ENCODE results near the gene PPIL4. TPM values are rescaled to one million over a fixed set of nuclear protein-coding genes. Genes with fewer than 3 reads are reported as not detected.

PPIL4 gene
- total RNA-seq, 1 experiment from 2014 or later, result 43.0 TPM

DNA sequence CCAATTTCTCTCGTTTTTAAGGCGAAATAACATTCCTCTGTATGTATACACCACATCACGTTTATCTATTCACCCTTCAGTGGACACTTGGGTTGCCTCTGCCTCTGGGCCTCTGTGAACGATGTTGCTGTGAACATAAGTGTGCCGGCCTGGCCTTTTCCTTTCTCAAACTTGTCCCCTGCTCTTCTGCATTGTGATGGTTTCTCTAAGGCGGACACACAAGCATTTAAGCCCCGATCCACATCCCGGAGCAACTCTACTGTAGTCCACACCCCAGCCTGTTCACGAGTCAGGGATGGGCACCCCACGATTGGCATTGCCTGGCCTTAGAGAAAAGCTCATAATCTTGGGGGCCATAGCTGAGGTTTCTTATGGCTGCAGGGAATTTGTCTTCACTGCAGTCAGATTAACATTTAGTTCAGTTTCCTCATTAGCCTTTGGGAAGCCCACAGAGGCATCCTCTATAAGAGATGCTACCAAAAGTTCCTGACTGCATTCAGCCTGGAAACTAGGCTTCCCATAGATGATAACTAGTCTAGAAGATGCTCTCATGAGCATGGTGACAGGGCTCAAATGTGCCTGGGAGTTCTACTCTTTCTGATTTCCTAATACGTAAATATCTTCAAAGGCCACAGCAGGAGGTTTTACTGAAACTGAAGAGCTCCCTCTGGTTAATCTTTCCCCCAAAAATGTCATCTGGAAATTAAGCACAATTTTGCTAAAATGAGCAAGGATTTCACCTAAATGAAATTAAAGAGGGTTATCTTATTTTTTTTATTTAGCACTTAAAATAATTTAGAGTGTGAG lies 61.8 kb downstream of the PPIL4 start:
- H3K36me3 ChIP-seq (ENCODE audit: insufficient read depth, low read length, poor library complexity, severe bottlenecking), result no peaks in the 10 kb centered on the region
- H3K9me3 ChIP-seq (ENCODE audit: low read depth, low read length, poor library complexity, severe bottlenecking), result no peaks in the 10 kb centered on the region
- H3K27me3 ChIP-seq (replicated peaks; ENCODE audit: insufficient read depth, low read depth, low read length, poor library complexity), result no peaks in the 10 kb centered on the region
- TF ChIP-seq EZH2 (IDR thresholded peaks at IDR 0.05; ENCODE audit: borderline replicate concordance, low read depth, low read length, poor library complexity, severe bottlenecking), result no peak
- TF ChIP-seq, protein P1, sequence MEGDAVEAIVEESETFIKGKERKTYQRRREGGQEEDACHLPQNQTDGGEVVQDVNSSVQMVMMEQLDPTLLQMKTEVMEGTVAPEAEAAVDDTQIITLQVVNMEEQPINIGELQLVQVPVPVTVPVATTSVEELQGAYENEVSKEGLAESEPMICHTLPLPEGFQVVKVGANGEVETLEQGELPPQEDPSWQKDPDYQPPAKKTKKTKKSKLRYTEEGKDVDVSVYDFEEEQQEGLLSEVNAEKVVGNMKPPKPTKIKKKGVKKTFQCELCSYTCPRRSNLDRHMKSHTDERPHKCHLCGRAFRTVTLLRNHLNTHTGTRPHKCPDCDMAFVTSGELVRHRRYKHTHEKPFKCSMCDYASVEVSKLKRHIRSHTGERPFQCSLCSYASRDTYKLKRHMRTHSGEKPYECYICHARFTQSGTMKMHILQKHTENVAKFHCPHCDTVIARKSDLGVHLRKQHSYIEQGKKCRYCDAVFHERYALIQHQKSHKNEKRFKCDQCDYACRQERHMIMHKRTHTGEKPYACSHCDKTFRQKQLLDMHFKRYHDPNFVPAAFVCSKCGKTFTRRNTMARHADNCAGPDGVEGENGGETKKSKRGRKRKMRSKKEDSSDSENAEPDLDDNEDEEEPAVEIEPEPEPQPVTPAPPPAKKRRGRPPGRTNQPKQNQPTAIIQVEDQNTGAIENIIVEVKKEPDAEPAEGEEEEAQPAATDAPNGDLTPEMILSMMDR (conservative IDR thresholded peaks at IDR 0.05; ENCODE audit: low read depth, low read length), result no peak
- DNase-seq (ENCODE audit: low spot score), result no peak
- CTCF ChIA-PET, result no interaction called here
- H3K4me3 ChIP-seq (ENCODE audit: low read depth, low read length, poor library complexity, severe bottlenecking), result no peak overlapping the region
- peaks cover 15% of the 10 kb centered on the region for H3K4me1 ChIP-seq (ENCODE audit: insufficient read depth, low read length, poor library complexity, severe bottlenecking)
- intact Hi-C loops (cut with micrococcal nuclease; ENCODE audit: unreplicated experiment), result no loop called here
- POLR2A ChIA-PET (ENCODE audit: low non-redundant PET), result no interaction called here
- no TSS peak for BruUV-seq (replicated peaks)
- no peak overlapping the region for H3K27ac ChIP-seq (ENCODE audit: low read depth, low read length, poor library complexity, severe bottlenecking)

DNA sequence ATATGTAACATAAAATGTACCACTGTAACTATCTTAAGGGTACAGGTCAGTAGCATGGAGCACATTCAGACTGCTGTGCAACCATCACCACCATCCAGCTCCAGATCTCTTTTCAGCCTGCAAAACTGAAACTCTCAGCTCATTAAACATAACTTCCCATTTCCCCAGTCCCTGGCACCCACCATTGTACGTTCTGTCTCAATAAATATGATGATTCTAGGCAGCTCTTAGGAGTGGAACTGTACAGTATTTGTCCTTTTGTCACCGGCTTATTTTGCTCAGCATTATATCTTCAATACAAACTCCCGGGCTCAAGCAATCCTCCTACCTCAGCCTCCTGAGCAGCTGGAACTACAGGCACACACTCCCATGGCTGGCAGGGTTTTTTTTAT lies 62.5 kb downstream of the PPIL4 start:
- POLR2A ChIA-PET (ENCODE audit: low non-redundant PET), result no interaction called here
- no TSS peak for BruUV-seq (replicated peaks)
- DNase-seq (ENCODE audit: low spot score), result no peak
- no peak for TF ChIP-seq EZH2 (IDR thresholded peaks at IDR 0.05; ENCODE audit: borderline replicate concordance, low read depth, low read length, poor library complexity, severe bottlenecking)
- TF ChIP-seq, protein P1 (conservative IDR thresholded peaks at IDR 0.05; ENCODE audit: low read depth, low read length), result no peak
- H3K27me3 ChIP-seq (replicated peaks; ENCODE audit: insufficient read depth, low read depth, low read length, poor library complexity), result no peaks in the 10 kb centered on the region
- CTCF ChIA-PET, result no interaction called here
- H3K27ac ChIP-seq (ENCODE audit: low read depth, low read length, poor library complexity, severe bottlenecking), result no peak overlapping the region
- H3K9me3 ChIP-seq (ENCODE audit: low read depth, low read length, poor library complexity, severe bottlenecking), result no peaks in the 10 kb centered on the region
- no peaks in the 10 kb centered on the region for H3K36me3 ChIP-seq (ENCODE audit: insufficient read depth, low read length, poor library complexity, severe bottlenecking)
- H3K4me3 ChIP-seq (ENCODE audit: low read depth, low read length, poor library complexity, severe bottlenecking), result no peak overlapping the region
- intact Hi-C loops (cut with micrococcal nuclease; ENCODE audit: unreplicated experiment), result no loop called here
- H3K4me1 ChIP-seq (ENCODE audit: insufficient read depth, low read length, poor library complexity, severe bottlenecking), result peaks cover 15% of the 10 kb centered on the region

DNA sequence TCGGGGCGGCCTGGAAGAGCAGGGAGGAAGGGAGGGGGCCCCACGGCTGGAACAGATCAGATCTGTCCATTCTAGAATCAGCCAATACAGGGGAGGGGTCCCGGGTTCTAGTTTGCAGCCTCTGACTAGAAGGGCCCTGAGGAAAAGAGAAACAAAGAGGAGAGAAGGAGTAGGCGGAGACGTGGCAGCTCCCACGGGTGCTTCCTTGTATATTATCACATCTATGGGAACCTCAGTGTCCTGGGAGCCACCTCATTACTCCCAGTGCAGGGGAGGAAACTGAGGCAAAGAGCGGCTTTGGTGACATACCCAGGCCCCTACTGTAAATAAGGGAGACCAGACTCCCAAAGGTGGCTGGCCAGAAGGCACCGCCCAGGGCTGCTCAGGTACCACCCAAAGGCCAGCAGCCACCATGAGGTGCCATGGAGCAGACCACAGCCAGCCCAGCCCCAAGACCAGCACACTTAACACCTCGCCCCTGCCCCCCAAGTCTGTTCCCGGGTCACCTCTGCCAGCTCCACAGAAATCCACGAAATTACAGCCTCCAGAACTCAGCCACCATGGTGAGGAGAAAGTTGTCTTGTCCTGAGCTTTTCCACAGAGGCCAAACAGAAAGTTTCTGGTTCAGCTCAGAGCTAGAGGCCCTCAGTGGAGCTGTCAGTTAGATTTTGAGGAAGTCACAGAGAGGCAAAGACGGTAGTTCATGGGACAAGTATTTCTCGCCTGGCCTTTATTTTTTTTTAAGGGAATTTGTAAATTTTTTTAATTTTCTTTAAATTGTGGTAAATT lies 63.1 kb downstream of the PPIL4 start:
- ChIA-PET POLR2A (ENCODE audit: low non-redundant PET) (no interaction called here), CTCF (no interaction called here)
- no peaks in the 10 kb centered on the region for H3K9me3 ChIP-seq (ENCODE audit: low read depth, low read length, poor library complexity, severe bottlenecking)
- no peak overlapping the region for H3K4me3 ChIP-seq (ENCODE audit: low read depth, low read length, poor library complexity, severe bottlenecking)
- BruUV-seq (replicated peaks), result no TSS peak
- H3K27me3 ChIP-seq (replicated peaks; ENCODE audit: insufficient read depth, low read depth, low read length, poor library complexity), result no peaks in the 10 kb centered on the region
- no peak for DNase-seq (ENCODE audit: low spot score)
- intact Hi-C loops (cut with micrococcal nuclease; ENCODE audit: unreplicated experiment), result no loop called here
- H3K27ac ChIP-seq (ENCODE audit: low read depth, low read length, poor library complexity, severe bottlenecking), result no peak overlapping the region
- peaks cover 15% of the 10 kb centered on the region for H3K4me1 ChIP-seq (ENCODE audit: insufficient read depth, low read length, poor library complexity, severe bottlenecking)
- H3K36me3 ChIP-seq (ENCODE audit: insufficient read depth, low read length, poor library complexity, severe bottlenecking), result no peaks in the 10 kb centered on the region
- TF ChIP-seq EZH2 (IDR thresholded peaks at IDR 0.05; ENCODE audit: borderline replicate concordance, low read depth, low read length, poor library complexity, severe bottlenecking), result no peak
- TF ChIP-seq, protein P1 (conservative IDR thresholded peaks at IDR 0.05; ENCODE audit: low read depth, low read length), result no peak

All from A673 (cell line).